Astrocyte (in vitro differentiated cells and primary cell): Measurements from ENCODE around the gene SMPDL3A. TPM values are rescaled to one million over a fixed set of nuclear protein-coding genes. Genes with fewer than 3 reads are reported as not detected.

Experiments
- DNase-seq: peaks from one replicate; pipeline ENCODE4 v3.0.0-alpha.2; 2010; ENCODE audit warnings: low read depth
- FAIRE-seq: peaks from 2 replicates; lab custom pipeline; 2011; peaks lifted over from hg19 to GRCh38; lab: Jason Lieb, UNC
- H2AFZ ChIP-seq: 2 replicates; pipeline ENCODE4 v1.6.0; 2012; ENCODE audit warnings: low read depth, low read length, inconsistent platforms
- H3K27ac ChIP-seq: 2 replicates; pipeline ENCODE4 v1.5.1; 2011; ENCODE audit warnings: low read depth, low read length, inconsistent platforms
- H3K27me3 ChIP-seq: 2 replicates; pipeline ENCODE4 v1.6.0; 2011; ENCODE audit warnings: low read length, inconsistent platforms; ENCODE audit not compliant: insufficient read depth
- H3K36me3 ChIP-seq: 2 replicates; pipeline ENCODE4 v1.5.1; 2011; ENCODE audit warnings: low read length, inconsistent platforms; ENCODE audit not compliant: insufficient read depth
- H3K4me1 ChIP-seq: 2 replicates; pipeline ENCODE4 v1.5.1; 2011; ENCODE audit warnings: low read length, inconsistent platforms; ENCODE audit not compliant: insufficient read depth
- H3K4me2 ChIP-seq: 2 replicates; pipeline ENCODE4 v1.6.0; 2012; ENCODE audit warnings: low read length, inconsistent platforms
- H3K4me3 ChIP-seq: 2 replicates; pipeline ENCODE4 v1.5.1; 2011; ENCODE audit warnings: low read depth, mild to moderate bottlenecking, low read length, inconsistent platforms; ENCODE audit not compliant: insufficient read depth
- H3K79me2 ChIP-seq: 2 replicates; pipeline ENCODE4 v1.6.0; 2012; ENCODE audit warnings: mild to moderate bottlenecking, low read length, inconsistent platforms; ENCODE audit not compliant: insufficient read depth
- H3K9ac ChIP-seq: 2 replicates; pipeline ENCODE4 v1.6.0; 2012; ENCODE audit warnings: mild to moderate bottlenecking, low read length, inconsistent platforms
- H3K9me3 ChIP-seq: 2 replicates; pipeline ENCODE4 v1.5.1; 2012; ENCODE audit warnings: low read depth, mild to moderate bottlenecking, low read length, inconsistent platforms; ENCODE audit not compliant: insufficient read depth
- H4K20me1 ChIP-seq: 2 replicates; pipeline ENCODE4 v1.6.0; 2012; ENCODE audit warnings: low read length, inconsistent platforms; ENCODE audit not compliant: insufficient read depth
- H3K27ac Mint-ChIP-seq: one replicate; pipeline ENCODE4 v1.8.0; 2021; ENCODE audit warnings: mild to moderate bottlenecking, mixed read lengths; ENCODE audit not compliant: unreplicated experiment
- H3K27me3 Mint-ChIP-seq: one replicate; pipeline ENCODE4 v1.8.0; 2021; ENCODE audit warnings: low read depth, mixed read lengths; ENCODE audit not compliant: unreplicated experiment
- H3K36me3 Mint-ChIP-seq: one replicate; pipeline ENCODE4 v1.8.0; 2021; ENCODE audit warnings: low read depth, mixed read lengths; ENCODE audit not compliant: unreplicated experiment
- H3K4me1 Mint-ChIP-seq: one replicate; pipeline ENCODE4 v1.8.0; 2021; ENCODE audit warnings: low read depth, mixed read lengths; ENCODE audit not compliant: unreplicated experiment
- H3K4me3 Mint-ChIP-seq: one replicate; pipeline ENCODE4 v1.8.0; 2021; ENCODE audit warnings: mild to moderate bottlenecking, moderate library complexity, mixed read lengths; ENCODE audit not compliant: unreplicated experiment
- H3K9me3 Mint-ChIP-seq: one replicate; pipeline ENCODE4 v1.8.0; 2021; ENCODE audit warnings: mild to moderate bottlenecking, mixed read lengths; ENCODE audit not compliant: unreplicated experiment
- CTCF ChIP-seq: IDR thresholded peaks from 2 replicates; pipeline ENCODE4 v1.5.1; 2011; ENCODE audit warnings: low read depth, mild to moderate bottlenecking, inconsistent platforms, low read length, moderate library complexity; ENCODE audit not compliant: insufficient read depth
- EZH2 ChIP-seq: IDR thresholded peaks from 2 replicates; pipeline ENCODE4 v1.6.1; 2012; ENCODE audit warnings: mild to moderate bottlenecking, low read length, inconsistent platforms; ENCODE audit not compliant: insufficient read depth
- total RNA-seq: library from RNA; stranded (reverse); gene quantifications from 2 replicates; pipeline ENCODE4 v1.2.1, GENCODE V29; 2021

SMPDL3A gene
- total RNA-seq, 1 donor from 2014 or later = 7.3 TPM

- no peaks in the 10 kb centered on the region for H3K9me3 Mint-ChIP-seq
- DNase-seq (peak; percentile 60), FAIRE-seq (no peak)
- H3K79me2 ChIP-seq = no peaks in the 10 kb centered on the region
- peaks cover 18% of the 10 kb centered on the region for H3K4me1 ChIP-seq
- no peak overlapping the region for H3K4me2 ChIP-seq
- peaks cover 2% of the 10 kb centered on the region for H3K36me3 Mint-ChIP-seq
- peaks cover 2% of the 10 kb centered on the region for H3K36me3 ChIP-seq
- no peak overlapping the region for H3K4me3 Mint-ChIP-seq
- H2AFZ ChIP-seq = no peak overlapping the region
- no peaks in the 10 kb centered on the region for H4K20me1 ChIP-seq
- H3K4me3 ChIP-seq = no peak overlapping the region
- no peaks in the 10 kb centered on the region for H3K9me3 ChIP-seq
- H3K27ac Mint-ChIP-seq = no peak overlapping the region
- H3K27ac ChIP-seq = no peak overlapping the region
- no peaks in the 10 kb centered on the region for H3K27me3 Mint-ChIP-seq
- TF ChIP-seq CTCF (no peak), EZH2 (no peak)
- peaks cover 8% of the 10 kb centered on the region for H3K4me1 Mint-ChIP-seq
- H3K27me3 ChIP-seq = no peaks in the 10 kb centered on the region
- H3K9ac ChIP-seq = no peak overlapping the region
Measured at GRCh38 chr6:122803171-122803661, 14.2 kb downstream of the SMPDL3A start.

- Mint-ChIP-seq H3K4me3 (no peak overlapping the region), H3K4me1 (no peaks in the 10 kb centered on the region), H3K36me3 (peaks cover 2% of the 10 kb centered on the region), H3K9me3 (no peaks in the 10 kb centered on the region), H3K27ac (no peak overlapping the region), H3K27me3 (no peaks in the 10 kb centered on the region)
- Histone ChIP-seq H3K9me3 (no peaks in the 10 kb centered on the region), H3K4me1 (peaks cover under 1% of the 10 kb centered on the region), H3K4me2 (no peak overlapping the region), H3K27ac (no peak overlapping the region), H3K27me3 (no peaks in the 10 kb centered on the region), H3K79me2 (no peaks in the 10 kb centered on the region), H3K36me3 (peaks cover 2% of the 10 kb centered on the region), H3K4me3 (no peak overlapping the region), H2AFZ (no peak overlapping the region), H3K9ac (no peak overlapping the region), H4K20me1 (no peaks in the 10 kb centered on the region)
- no peak for DNase-seq
- TF ChIP-seq EZH2 (no peak), CTCF (no peak)
- no peak for FAIRE-seq
Measured at GRCh38 chr6:122804962-122805485, 16.0 kb downstream of the SMPDL3A start.

- Histone ChIP-seq H3K9ac (no peak overlapping the region), H4K20me1 (no peaks in the 10 kb centered on the region), H3K9me3 (no peaks in the 10 kb centered on the region), H3K4me3 (no peak overlapping the region), H3K36me3 (peaks cover 7% of the 10 kb centered on the region), H3K4me2 (no peak overlapping the region), H3K79me2 (no peaks in the 10 kb centered on the region), H3K4me1 (no peaks in the 10 kb centered on the region), H3K27ac (no peak overlapping the region), H3K27me3 (no peaks in the 10 kb centered on the region), H2AFZ (no peak overlapping the region)
- Mint-ChIP-seq H3K4me1 (no peaks in the 10 kb centered on the region), H3K36me3 (peaks cover 2% of the 10 kb centered on the region), H3K27ac (no peak overlapping the region), H3K4me3 (no peak overlapping the region), H3K27me3 (no peaks in the 10 kb centered on the region), H3K9me3 (no peaks in the 10 kb centered on the region)
- TF ChIP-seq EZH2 = no peak
- TF ChIP-seq CTCF = no peak
- DNase-seq (no peak), FAIRE-seq (no peak)
Measured at GRCh38 chr6:122806291-122806690, 17.2 kb downstream of the SMPDL3A start.
